HepG2 (cell line): Measurements from ENCODE around the gene TIMELESS. TPM values are rescaled to one million over a fixed set of nuclear protein-coding genes. Genes with fewer than 3 reads are reported as not detected.

Experiments
- ARNT2 ChIP-seq: sonication (generic); formaldehyde crosslinking; IDR thresholded peaks from 2 replicates; pipeline ENCODE4 v1.8.0; 2022; ENCODE audit warnings: mild to moderate bottlenecking, low read depth, missing genetic modification reagents, moderate library complexity
- BHLHE40 ChIP-seq: IDR thresholded peaks from 2 replicates; pipeline ENCODE4 v1.6.1; 2011; ENCODE audit warnings: low read length, improper control_type of control experiment
- CC2D1A ChIP-seq: sonication (generic); formaldehyde crosslinking; IDR thresholded peaks from 2 replicates; pipeline ENCODE4 v1.8.1; 2023; ENCODE audit warnings: mild to moderate bottlenecking, missing genetic modification reagents
- HCFC1 ChIP-seq: fragments of 150-350 bp; IDR thresholded peaks from 2 replicates; pipeline ENCODE4 v1.6.1; 2014; ENCODE audit warnings: low read depth, low read length
- HNF4A ChIP-seq: sonication (generic); formaldehyde crosslinking; IDR thresholded peaks from 2 replicates; pipeline ENCODE4 v1.4.0; 2020; ENCODE audit warnings: missing genetic modification reagents
- HOXA5 ChIP-seq: sonication (generic); formaldehyde crosslinking; IDR thresholded peaks from 2 replicates; pipeline ENCODE4 v1.4.0; 2020; ENCODE audit warnings: missing genetic modification reagents
- IKZF5 ChIP-seq: IDR thresholded peaks from 2 replicates; pipeline ENCODE4 v1.6.1; 2018; ENCODE audit warnings: missing genetic modification reagents, mild to moderate bottlenecking, missing compliant biosample characterization
- KAT2B ChIP-seq: fragments of 150-350 bp; IDR thresholded peaks from 2 replicates; pipeline ENCODE4 v1.6.1; 2014; ENCODE audit warnings: low read depth, low read length, borderline replicate concordance
- MIXL1 ChIP-seq: IDR thresholded peaks from 2 replicates; pipeline ENCODE4 v1.6.1; 2016
- MXI1 ChIP-seq: IDR thresholded peaks from 3 replicates; pipeline ENCODE4 v1.6.1; 2012; ENCODE audit warnings: low read depth, low read length, inconsistent platforms, borderline replicate concordance
- PHF20 ChIP-seq: sonication (generic); formaldehyde crosslinking; IDR thresholded peaks from 2 replicates; pipeline ENCODE4 v1.5.0; 2020; ENCODE audit warnings: mild to moderate bottlenecking, missing genetic modification reagents
- PRDM15 ChIP-seq: sonication (generic); formaldehyde crosslinking; IDR thresholded peaks from 2 replicates; pipeline ENCODE4 v1.4.0; 2020; ENCODE audit warnings: missing genetic modification reagents
- RAD51 ChIP-seq: fragments of 450-650 bp; IDR thresholded peaks from 2 replicates; pipeline ENCODE4 v1.6.1; 2016; ENCODE audit warnings: borderline replicate concordance
- SAP130 ChIP-seq: IDR thresholded peaks from 2 replicates; pipeline ENCODE4 v1.6.1; 2016; ENCODE audit warnings: low read depth
- SETDB1 ChIP-seq: sonication (generic); formaldehyde crosslinking; IDR thresholded peaks from 2 replicates; pipeline ENCODE4 v1.5.1; 2020; ENCODE audit warnings: missing genetic modification reagents, mild to moderate bottlenecking, borderline replicate concordance
- SKI ChIP-seq: fragments of 450-650 bp; IDR thresholded peaks from one replicate; pipeline ENCODE4 v1.6.1; 2018; ENCODE audit warnings: mild to moderate bottlenecking; ENCODE audit not compliant: partially characterized antibody
- ZFP1 ChIP-seq: IDR thresholded peaks from 2 replicates; pipeline ENCODE4 v1.6.1; 2016
- ZNF260 ChIP-seq: sonication (generic); formaldehyde crosslinking; IDR thresholded peaks from 2 replicates; pipeline ENCODE4 v1.4.0; 2020; ENCODE audit warnings: missing genetic modification reagents, low read depth, mild to moderate bottlenecking, borderline replicate concordance
- ZNF280B ChIP-seq: sonication (generic); formaldehyde crosslinking; IDR thresholded peaks from 2 replicates; pipeline ENCODE4 v1.5.0; 2020; ENCODE audit warnings: missing genetic modification reagents, mild to moderate bottlenecking, borderline replicate concordance
- ZNF343 ChIP-seq: sonication (generic); formaldehyde crosslinking; IDR thresholded peaks from 2 replicates; pipeline ENCODE4 v1.4.0; 2020; ENCODE audit warnings: mild to moderate bottlenecking, missing genetic modification reagents
- ZNF414 ChIP-seq: sonication (generic); formaldehyde crosslinking; IDR thresholded peaks from 2 replicates; pipeline ENCODE4 v1.5.0; 2020; ENCODE audit warnings: missing genetic modification reagents
- ZNF691 ChIP-seq: sonication (generic); formaldehyde crosslinking; IDR thresholded peaks from 2 replicates; pipeline ENCODE4 v1.4.0; 2020; ENCODE audit warnings: missing genetic modification reagents, low read depth, mild to moderate bottlenecking, borderline replicate concordance
- ZNF839 ChIP-seq: sonication (generic); formaldehyde crosslinking; IDR thresholded peaks from 2 replicates; pipeline ENCODE4 v1.4.0; 2020; ENCODE audit warnings: missing genetic modification reagents, mild to moderate bottlenecking, borderline replicate concordance
- polyA plus RNA-seq, 8 experiments: library from polyadenylated mRNA; depleted of rRNA in 3 of 8; stranded (reverse) in 7 of 8; unstranded in 1 of 8; fragments of >200 nt; fragmentation: Illumina TruSeq in 4 of 8; extraction: Trizol in 4 of 8; gene quantifications; 2 replicates each; pipeline versions ENCODE4 v1.2.1 to v1.2.3, GENCODE V29; 2011 to 2016; ENCODE audit warnings: low read depth in 4 of 8, missing spikeins in 1 of 8, mixed read lengths in 1 of 8; ENCODE audit not compliant: insufficient read depth in 1 of 8
- total RNA-seq, 5 experiments: library from RNA; depleted of rRNA; stranded (reverse); fragments of >200 nt; fragmentation: Illumina TruSeq; extraction: Trizol; gene quantifications; 2 replicates each; pipeline ENCODE4 v1.2.3, GENCODE V29; 2016; ENCODE audit warnings: low read depth in 1 of 5

TIMELESS gene
- total and polyA plus RNA-seq, 2 of the 13 experiments (the other 11 are each of a cell fraction or from before 2014, with no cell fraction given), result 4.0 to 20.3 TPM

- peak; percentile 8; the same call in 1 of the 2 replicates for TF ChIP-seq PRDM15 (CRISPR knock-in tag)
- peak; percentile 64 for TF ChIP-seq HCFC1
- peak; percentile 96 for TF ChIP-seq PHF20 (CRISPR knock-in tag)
- no peak for TF ChIP-seq ZNF839 (CRISPR knock-in tag)
- no peak for TF ChIP-seq CC2D1A (CRISPR knock-in tag)
- TF ChIP-seq ZNF260, result no peak
- peak; percentile 43; the same call in 1 of the 2 replicates for TF ChIP-seq ZNF343 (CRISPR knock-in tag)
- TF ChIP-seq MIXL1, result peak; percentile 75
- TF ChIP-seq BHLHE40, result peak; percentile 81
- TF ChIP-seq ZNF414 (CRISPR knock-in tag), result peak; percentile 68; the same call in 1 of the 2 replicates
- peak; percentile 74 for TF ChIP-seq SKI
- TF ChIP-seq HNF4A (CRISPR knock-in tag), result 0 out of 2 replicates have a peak, but pooled peaks have one; percentile 15
- no peak for TF ChIP-seq KAT2B
- peak; percentile 77 for TF ChIP-seq ZFP1
- TF ChIP-seq RAD51, result peak; percentile 54; the same call in 1 of the 2 replicates
- no peak for TF ChIP-seq SETDB1
- peak; percentile 80; the same call in 1 of the 2 replicates for TF ChIP-seq ZNF691 (CRISPR knock-in tag)
- peak; percentile 74; the same call in 1 of the 2 replicates for TF ChIP-seq HOXA5 (CRISPR knock-in tag)
- peak; percentile 72; the same call in 1 of the 2 replicates for TF ChIP-seq ARNT2 (CRISPR knock-in tag)
- peak; percentile 77 for TF ChIP-seq ZNF280B (CRISPR knock-in tag)
- peak; percentile 99 for TF ChIP-seq SAP130 (CRISPR knock-in tag)
- peak; percentile 85 for TF ChIP-seq IKZF5 (CRISPR knock-in tag)
- TF ChIP-seq MXI1, result peak; percentile 99
Observed at GRCh38 chr12:56468216-56469006, 19.2 kb upstream of the TIMELESS start, which contains the start of gene SPRYD4 (continued).
